SU-DHL-6 (cell line): ENCODE results near the gene SQOR.
"Not testable (repeated sequence)": the region's sequence is repeated elsewhere in the genome, so short reads cannot be mapped to it uniquely, and the experiment has no call there.

Experiments used
- H2AFZ ChIP-seq: fragments of 200-600 bp; sonication (generic); 2 replicates; pipeline ENCODE4 v1.6.1; 2014; ENCODE audit warnings: low read depth, mild to moderate bottlenecking, moderate library complexity, mixed read lengths, antibody characterized with exemption, low read length; ENCODE audit not compliant: severe bottlenecking
- H3F3A ChIP-seq: fragments of 200-600 bp; shearing (Covaris generic); 2 replicates; pipeline ENCODE4 v1.6.0; 2016; ENCODE audit warnings: antibody characterized with exemption, mild to moderate bottlenecking; ENCODE audit not compliant: insufficient read depth
- H3K27ac ChIP-seq: fragments of 200-600 bp; sonication (generic); 2 replicates; pipeline ENCODE4 v1.5.1; 2016; ENCODE audit warnings: low read depth, mild to moderate bottlenecking, low read length, moderate library complexity, mixed read lengths
- H3K27me3 ChIP-seq: fragments of 200-600 bp; sonication (generic), shearing (Covaris generic); 2 replicates; pipeline ENCODE4 v1.6.0; 2014; ENCODE audit warnings: mild to moderate bottlenecking, low read length
- H3K36me3 ChIP-seq: fragments of 200-600 bp; sonication (generic); 2 replicates; pipeline ENCODE4 v1.6.1; 2014; ENCODE audit warnings: mild to moderate bottlenecking, low read length, mixed read lengths
- H3K4me2 ChIP-seq: fragments of 300-600, 200-600 bp; shearing (Covaris generic), sonication (generic); 2 replicates; pipeline ENCODE4 v1.6.0; 2014; ENCODE audit warnings: low read length, low read depth, mild to moderate bottlenecking; ENCODE audit not compliant: poor library complexity, severe bottlenecking
- H3K4me3 ChIP-seq: fragments of 200-600 bp; sonication (generic); 2 replicates; pipeline ENCODE4 v1.5.1; 2014; ENCODE audit warnings: antibody characterized with exemption, low read length, mild to moderate bottlenecking, mixed read lengths; ENCODE audit not compliant: insufficient read depth, poor library complexity, severe bottlenecking
- H3K79me2 ChIP-seq: fragments of 200-600 bp; sonication (generic); 2 replicates; pipeline ENCODE4 v1.6.1; 2014; ENCODE audit warnings: mild to moderate bottlenecking, low read length, moderate library complexity; ENCODE audit not compliant: insufficient read depth
- H3K9ac ChIP-seq: fragments of 200-600 bp; sonication (generic); 2 replicates; pipeline ENCODE4 v1.7.0; 2014; ENCODE audit warnings: mild to moderate bottlenecking, low read length
- H3K9me2 ChIP-seq: fragments of 200-600 bp; sonication (generic); replicated peaks from 2 replicates; pipeline ENCODE4 v1.6.1; 2014; ENCODE audit warnings: low read length; ENCODE audit not compliant: insufficient read depth
- H3K9me3 ChIP-seq: fragments of 200-600 bp; sonication (generic); 2 replicates; pipeline ENCODE4 v1.6.1; 2014; ENCODE audit warnings: low read length, mixed read lengths; ENCODE audit not compliant: insufficient read depth
- H4K20me1 ChIP-seq: fragments of 200-600 bp; sonication (generic); 2 replicates; pipeline ENCODE4 v1.6.1; 2014; ENCODE audit warnings: low read depth, mild to moderate bottlenecking, antibody characterized with exemption, low read length, moderate library complexity, mixed read lengths
- EZH2phosphoT487 ChIP-seq: fragments of 200-600 bp; sonication (generic), shearing (Covaris generic); conservative IDR thresholded peaks from 2 replicates; pipeline ENCODE4 v1.6.1; 2018; ENCODE audit warnings: mild to moderate bottlenecking, antibody characterized with exemption, low read length, moderate library complexity, mixed read lengths
- TF ChIP-seq, protein P1 (sequence below): fragments of 200-600 bp; sonication (generic); IDR thresholded peaks from one replicate; pipeline ENCODE4 v1.5.1; 2017; ENCODE audit warnings: antibody characterized with exemption, mild to moderate bottlenecking, low read length, moderate library complexity; ENCODE audit not compliant: insufficient read depth, poor library complexity, severe bottlenecking

Gene SQOR

DNA sequence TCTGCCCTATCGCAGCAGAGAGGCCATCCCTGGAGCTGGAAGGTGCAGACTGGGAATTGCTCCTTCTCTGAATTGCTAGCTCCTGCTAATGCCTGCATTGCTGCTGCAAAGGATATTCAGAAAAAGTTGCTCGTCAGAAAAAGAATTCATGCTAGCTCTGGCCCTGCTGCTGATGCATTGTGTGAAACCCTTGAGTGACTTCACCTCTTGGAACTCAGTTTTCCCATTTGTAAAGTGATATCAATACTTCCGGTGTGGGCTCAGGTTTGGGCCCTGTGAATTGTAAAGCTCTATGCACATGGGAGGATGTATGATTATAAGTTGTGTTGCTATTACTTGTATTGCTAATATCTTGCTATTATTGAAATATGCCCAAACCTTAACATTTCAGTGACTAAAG, 11.4 kb downstream of the SQOR start:
- H3K9ac ChIP-seq = no peak overlapping the region
- no peak overlapping the region for H2AFZ ChIP-seq
- TF ChIP-seq, protein P1, sequence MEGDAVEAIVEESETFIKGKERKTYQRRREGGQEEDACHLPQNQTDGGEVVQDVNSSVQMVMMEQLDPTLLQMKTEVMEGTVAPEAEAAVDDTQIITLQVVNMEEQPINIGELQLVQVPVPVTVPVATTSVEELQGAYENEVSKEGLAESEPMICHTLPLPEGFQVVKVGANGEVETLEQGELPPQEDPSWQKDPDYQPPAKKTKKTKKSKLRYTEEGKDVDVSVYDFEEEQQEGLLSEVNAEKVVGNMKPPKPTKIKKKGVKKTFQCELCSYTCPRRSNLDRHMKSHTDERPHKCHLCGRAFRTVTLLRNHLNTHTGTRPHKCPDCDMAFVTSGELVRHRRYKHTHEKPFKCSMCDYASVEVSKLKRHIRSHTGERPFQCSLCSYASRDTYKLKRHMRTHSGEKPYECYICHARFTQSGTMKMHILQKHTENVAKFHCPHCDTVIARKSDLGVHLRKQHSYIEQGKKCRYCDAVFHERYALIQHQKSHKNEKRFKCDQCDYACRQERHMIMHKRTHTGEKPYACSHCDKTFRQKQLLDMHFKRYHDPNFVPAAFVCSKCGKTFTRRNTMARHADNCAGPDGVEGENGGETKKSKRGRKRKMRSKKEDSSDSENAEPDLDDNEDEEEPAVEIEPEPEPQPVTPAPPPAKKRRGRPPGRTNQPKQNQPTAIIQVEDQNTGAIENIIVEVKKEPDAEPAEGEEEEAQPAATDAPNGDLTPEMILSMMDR = no peak
- TF ChIP-seq EZH2phosphoT487 = no peak
- H3K9me3 ChIP-seq = no peaks in the 10 kb centered on the region
- no peaks in the 10 kb centered on the region for H3K36me3 ChIP-seq
- H3F3A ChIP-seq = no peaks in the 10 kb centered on the region
- no peaks in the 10 kb centered on the region for H4K20me1 ChIP-seq
- H3K27me3 ChIP-seq = no peaks in the 10 kb centered on the region
- H3K4me2 ChIP-seq = no peak overlapping the region
- H3K79me2 ChIP-seq = no peaks in the 10 kb centered on the region
- no peak overlapping the region for H3K4me3 ChIP-seq
- no peaks in the 10 kb centered on the region for H3K9me2 ChIP-seq
- H3K27ac ChIP-seq = no peak overlapping the region

DNA sequence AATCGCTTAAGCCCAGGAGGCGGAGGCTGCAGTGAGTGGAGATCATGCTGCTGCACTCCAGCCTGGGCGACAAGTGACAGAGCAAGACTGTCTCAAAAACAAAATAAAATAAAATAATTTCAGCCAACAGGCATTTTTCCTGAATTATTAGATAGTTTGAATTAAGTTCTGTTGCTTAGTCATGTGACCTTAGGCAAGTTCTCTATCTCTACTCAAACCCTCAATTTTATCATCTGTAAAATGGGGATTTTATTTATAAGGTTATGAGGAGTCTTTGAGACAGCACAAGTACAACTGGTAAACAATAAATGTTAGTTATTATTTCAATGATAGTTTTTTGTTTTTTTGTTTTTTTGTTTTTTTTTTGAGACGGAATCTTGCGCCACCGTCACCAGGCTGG, 13.0 kb downstream of the SQOR start:
- H3K4me3 ChIP-seq = no peak overlapping the region
- H3F3A ChIP-seq = no peaks in the 10 kb centered on the region
- no peaks in the 10 kb centered on the region for H3K79me2 ChIP-seq
- H3K27ac ChIP-seq = no peak overlapping the region
- no peak overlapping the region for H3K9ac ChIP-seq
- H3K27me3 ChIP-seq = no peaks in the 10 kb centered on the region
- H3K9me3 ChIP-seq = no peaks in the 10 kb centered on the region
- TF ChIP-seq EZH2phosphoT487 = no peak
- TF ChIP-seq, protein P1 = no peak
- H3K36me3 ChIP-seq = no peaks in the 10 kb centered on the region
- no peaks in the 10 kb centered on the region for H3K9me2 ChIP-seq
- no peak overlapping the region for H2AFZ ChIP-seq
- H3K4me2 ChIP-seq = no peak overlapping the region
- no peaks in the 10 kb centered on the region for H4K20me1 ChIP-seq

DNA sequence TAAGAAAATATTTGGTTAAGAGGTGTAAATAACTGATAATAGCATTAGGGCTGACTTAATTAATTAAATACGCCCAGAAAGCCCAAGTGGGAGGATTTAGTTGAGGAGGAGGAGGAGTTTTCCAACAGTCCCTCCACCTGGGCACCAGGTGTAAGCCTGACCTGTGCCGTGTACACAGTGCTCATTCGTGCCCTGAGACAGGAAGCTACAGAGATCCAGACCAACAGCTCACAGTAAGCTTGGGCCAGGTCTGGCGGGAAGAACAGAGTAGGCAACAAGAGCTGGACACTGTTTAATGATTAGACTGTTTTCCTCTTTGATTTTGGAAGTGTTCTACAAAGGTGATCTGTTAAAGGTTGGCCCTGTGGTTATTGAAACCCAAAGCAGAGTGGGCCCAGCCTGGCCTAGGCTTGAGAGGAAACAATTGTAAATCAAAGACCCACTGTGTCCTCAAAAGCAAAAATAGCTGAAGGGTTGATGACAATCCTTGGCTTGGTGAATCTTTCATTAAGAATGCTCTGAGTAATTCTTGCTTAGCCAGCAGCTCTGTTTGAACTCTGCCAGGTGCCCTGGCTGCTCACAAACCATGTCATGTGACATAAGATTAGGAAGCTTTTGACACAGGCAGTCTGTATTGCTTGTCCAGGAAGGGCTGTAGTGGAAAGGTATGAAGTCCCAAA, 13.8 kb downstream of the SQOR start:
- Histone ChIP-seq H3K27ac (no peak overlapping the region), H3F3A (no peaks in the 10 kb centered on the region), H4K20me1 (no peaks in the 10 kb centered on the region), H3K9me2 (no peaks in the 10 kb centered on the region), H2AFZ (no peak overlapping the region), H3K27me3 (no peaks in the 10 kb centered on the region), H3K9ac (no peak overlapping the region), H3K36me3 (no peaks in the 10 kb centered on the region), H3K4me3 (no peak overlapping the region), H3K4me2 (no peak overlapping the region), H3K9me3 (no peaks in the 10 kb centered on the region), H3K79me2 (no peaks in the 10 kb centered on the region)
- TF ChIP-seq, protein P1 = no peak
- TF ChIP-seq EZH2phosphoT487 = no peak

DNA sequence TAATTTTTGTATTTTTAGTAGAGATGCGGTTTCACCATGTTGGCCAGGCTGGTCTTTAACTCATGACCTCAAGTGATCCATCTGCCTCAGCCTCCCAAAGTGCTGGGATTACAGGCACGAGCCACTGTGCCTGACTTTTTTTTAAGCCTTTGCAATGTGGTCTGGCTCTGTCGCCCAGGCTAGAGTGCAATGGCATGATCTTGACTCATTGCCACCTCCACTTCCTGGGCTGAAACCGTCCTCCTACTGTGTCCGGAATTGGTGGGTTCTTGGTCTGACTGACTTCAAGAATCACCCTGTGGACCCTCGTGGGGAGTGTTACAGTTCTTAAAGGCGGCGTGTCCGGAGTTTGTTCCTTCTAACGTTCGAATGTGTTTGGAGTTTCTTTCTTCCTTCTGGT, 15.2 kb downstream of the SQOR start:
- H3K36me3 ChIP-seq, H3K4me2 ChIP-seq, H3K27ac ChIP-seq, H3K4me3 ChIP-seq, H3K27me3 ChIP-seq, H3F3A ChIP-seq, H2AFZ ChIP-seq, H3K9me3 ChIP-seq, H4K20me1 ChIP-seq, H3K9ac ChIP-seq, H3K79me2 ChIP-seq, H3K9me2 ChIP-seq: not testable (repeated sequence)
